Stimulated activated CD4-positive, alpha-beta T cell treated with anti-CD3 and anti-CD28 coated beads, Interleukin-4, amount 100 ng/mL, for 4 hours (primary cell): ENCODE results near the gene TLL1.

ENCODE experiments used
- DNase-seq, 2 experiments: peaks; one replicate each; pipeline ENCODE4 v3.0.0-alpha.2; 2020

Gene TLL1

DNA sequence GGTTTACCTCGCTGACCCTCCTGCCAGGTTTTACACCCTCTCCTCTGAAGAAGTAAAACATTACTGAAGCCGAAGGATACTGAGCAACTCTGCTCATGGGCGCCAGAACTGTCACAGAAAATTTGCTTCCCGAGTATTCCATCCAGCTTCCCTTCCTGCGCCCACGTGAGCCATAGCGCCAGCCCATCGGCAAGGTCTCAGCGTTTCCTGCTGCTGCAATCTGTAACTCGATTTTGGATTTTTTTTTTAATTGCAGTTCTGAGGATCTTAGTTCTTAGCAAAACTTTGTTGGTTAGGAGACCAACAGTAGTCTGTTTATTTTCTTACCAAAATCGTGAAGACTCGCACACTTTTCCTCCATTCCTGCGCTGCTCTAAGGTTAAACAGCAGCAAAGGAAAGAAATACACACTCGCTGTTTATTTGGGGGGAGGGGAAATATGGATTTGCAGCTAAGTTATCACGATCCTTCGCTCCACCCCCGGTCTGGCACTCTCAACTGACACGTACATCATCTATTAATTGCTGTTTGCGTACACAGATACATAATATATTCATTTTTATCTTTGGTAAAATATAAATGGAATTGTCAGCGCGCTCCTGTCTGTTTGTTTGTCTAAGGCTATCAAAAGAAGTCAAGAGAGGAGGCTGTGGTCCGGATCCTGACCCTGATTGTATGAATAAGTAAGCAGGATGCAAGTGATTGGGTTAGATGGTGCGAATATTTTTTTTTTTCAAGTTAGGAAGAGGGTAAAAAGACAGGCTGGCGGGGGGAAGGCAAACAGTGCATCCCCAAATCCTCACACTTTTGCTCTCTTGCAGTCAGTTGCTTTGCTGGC, at the start of gene TLL1:
TSS of gene TLL1 (plus strand) at position 777 of the 837 bp plus-strand sequence. CDS start 668 bp downstream, outside the sequence.
- DNase-seq, result no peak

DNA sequence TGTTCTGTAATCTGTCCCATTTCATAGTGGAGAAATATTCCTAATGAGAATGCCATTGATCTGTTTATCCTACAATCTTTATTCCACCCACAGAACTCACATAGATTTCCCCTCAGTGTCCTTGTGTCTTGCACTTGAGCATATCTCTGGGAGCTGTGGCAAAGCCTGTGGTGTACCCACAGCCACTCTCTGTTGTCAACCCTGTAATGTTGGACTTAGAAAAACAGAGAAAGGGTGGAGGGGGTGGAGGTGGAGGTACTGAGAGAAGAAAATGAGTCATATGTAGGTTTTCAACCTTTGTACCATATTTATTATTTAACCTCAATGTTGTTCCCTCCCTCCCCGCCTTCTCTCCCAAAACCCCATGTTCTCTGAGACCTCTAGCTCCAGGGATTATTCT, 46.9 kb upstream of the TLL1 start:
- DNase-seq, result no peak

DNA sequence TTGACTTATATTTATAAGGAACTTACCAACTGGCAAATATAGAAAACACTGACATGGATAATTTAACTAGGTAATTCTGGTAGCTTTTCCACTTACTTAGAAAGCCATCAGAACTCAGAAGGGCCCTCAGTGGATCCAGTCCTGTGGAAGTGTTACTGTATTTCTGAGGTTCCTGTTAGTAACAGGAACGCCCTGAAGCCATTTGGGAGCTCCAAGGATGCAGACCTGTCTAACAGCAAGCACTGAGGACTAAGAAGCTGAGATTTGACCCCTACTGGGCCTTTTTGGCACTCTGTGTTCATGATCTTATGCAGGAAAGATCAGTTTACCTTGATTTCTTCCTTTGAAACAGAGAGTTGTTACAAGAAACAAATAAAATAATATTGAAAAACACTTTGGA, 46.0 kb upstream of the TLL1 start:
- DNase-seq, result no peak

DNA sequence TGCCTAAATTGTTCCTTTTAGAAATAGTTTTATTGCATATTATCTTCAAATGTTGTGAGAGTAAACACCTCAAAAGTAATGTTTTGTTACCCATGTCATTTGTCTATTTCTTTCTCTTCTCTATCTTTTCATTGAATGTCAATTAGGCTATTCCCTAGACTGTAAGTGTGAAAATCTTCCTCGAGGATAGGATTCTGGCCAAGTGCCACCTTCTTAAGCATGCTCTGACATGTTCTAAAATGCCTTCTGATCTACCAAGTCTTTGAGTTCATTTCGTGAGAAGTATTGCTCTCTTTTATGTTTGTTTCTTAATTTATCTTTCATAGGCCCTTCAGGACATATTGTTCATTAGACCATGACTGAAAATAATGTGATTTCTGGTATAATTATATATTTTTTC, 44.1 kb upstream of the TLL1 start:
- no peak for DNase-seq

DNA sequence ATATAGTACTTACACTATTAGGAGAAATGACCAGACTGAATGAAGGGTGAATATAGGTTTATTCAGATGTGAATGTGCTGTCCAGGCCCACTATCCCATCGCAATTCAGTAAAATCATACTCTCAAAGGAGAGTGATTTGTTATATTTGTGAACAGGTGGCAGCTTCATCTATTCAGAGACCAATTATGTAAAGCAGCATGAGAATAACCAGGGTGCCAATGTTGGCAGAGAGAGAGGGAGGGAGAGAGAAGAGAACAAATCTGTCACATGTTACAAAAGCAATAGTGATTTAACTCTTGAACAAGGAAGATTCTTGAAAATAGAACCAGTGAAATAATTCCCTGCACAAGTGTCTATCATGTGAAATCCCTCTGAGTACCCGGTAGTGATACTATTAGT, 38.9 kb upstream of the TLL1 start:
- no peak for DNase-seq

DNA sequence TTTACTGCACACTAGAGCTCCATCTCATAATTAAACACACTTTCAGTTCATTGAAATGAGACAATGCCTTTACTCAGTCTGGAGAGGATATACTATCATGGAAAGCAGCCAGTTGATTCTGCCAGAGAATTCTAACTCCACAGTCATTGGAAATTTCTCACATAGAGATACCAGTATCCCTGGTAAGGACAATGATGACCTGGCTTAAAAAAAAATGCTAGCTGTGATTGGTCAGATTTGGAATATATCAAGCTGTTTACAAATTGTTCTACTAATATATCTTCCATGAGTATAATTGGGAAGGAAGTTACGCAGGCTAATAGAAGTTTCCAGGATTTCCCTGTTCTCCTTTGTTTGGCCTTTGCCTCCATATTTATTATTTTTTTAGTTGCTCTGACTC, 34.5 kb upstream of the TLL1 start:
- DNase-seq, result no peak

DNA sequence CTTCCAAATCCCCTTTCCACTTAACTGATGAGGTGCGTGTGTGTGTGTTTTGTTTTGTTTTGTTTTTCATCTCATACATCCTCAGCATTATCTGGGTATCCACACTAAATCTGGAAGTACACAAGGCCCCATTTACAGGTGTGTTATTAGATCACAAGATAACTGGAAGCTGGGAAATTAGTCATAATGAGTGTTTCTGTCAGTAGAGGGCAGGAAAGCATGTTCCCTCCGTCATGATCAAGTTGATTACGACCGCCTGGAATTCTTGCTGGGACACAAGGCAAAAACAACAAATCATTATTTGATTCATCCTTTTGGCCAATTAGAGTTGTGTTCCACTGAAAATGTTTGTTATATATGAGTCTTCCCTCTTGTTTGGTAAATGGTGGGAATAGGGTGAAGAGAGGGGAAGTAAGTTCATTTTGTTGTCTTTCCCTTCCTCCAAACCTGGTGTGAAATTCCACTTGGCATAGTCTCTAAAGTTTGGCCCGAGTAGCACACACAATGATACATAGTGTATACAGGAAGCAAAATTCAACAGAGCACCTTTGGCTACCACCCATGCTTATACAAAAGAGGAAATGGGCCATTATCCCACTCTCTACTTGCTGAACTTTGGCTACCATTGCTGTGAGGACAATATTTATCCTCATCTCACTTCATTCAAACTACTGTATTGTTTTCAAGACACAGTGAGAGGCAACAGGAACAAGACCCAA, 33.3 kb upstream of the TLL1 start:
- no peak for DNase-seq

DNA sequence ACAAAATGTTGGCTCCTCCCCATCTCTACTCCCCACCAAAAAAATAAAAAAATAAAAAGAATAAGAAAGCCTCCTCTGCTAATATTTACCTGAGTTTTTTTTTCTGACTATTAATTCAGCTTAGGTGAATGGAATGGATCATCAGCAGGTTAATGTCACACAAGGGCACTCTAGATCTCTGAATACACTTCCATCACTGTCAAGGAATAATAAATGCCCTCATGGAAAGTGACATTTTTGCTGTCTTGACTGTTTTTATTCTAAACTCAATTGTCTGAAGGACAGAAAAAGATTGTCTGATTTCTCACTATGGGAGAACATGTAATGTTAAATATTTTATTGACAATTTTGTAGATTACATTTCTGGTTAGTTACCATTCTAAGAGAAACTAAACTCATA, 30.4 kb upstream of the TLL1 start:
- no peak for DNase-seq

DNA sequence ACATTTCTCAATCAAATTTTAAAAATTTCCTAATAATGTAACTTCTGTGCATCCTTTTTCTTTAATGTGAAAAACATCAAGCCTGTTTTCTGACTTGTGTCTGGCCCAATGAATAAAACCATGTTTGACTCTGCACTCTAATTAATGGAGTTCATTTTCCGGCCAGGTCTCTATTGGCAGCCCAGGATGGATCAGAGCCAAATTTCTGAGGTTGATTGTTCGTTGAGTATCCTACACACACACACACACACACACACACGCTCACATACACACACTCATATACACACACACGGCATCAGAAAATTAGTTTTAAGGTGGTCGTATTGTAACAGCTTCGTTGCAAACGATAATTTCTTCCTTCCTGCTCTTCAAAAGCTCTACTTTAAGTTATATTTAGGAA, 28.9 kb upstream of the TLL1 start:
- DNase-seq, result no peak

DNA sequence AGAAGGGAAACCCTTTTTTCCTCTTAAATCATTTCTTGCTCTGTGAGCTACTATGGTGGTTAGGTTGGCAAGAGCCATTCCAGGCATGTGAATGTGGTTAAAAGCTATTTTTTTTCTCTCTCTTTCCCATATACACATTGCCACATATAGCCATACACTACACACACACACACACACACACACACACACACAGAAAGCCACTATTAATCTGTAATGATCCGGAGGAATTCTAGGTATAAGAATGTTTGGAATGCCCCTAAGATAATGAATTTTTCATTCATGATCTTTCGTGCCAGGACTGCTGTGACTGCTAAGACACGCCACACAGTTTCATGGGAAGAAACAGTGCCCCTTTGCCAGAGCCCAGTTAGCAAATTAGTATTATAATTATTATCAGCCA, 21.8 kb upstream of the TLL1 start:
- DNase-seq, result no peak

DNA sequence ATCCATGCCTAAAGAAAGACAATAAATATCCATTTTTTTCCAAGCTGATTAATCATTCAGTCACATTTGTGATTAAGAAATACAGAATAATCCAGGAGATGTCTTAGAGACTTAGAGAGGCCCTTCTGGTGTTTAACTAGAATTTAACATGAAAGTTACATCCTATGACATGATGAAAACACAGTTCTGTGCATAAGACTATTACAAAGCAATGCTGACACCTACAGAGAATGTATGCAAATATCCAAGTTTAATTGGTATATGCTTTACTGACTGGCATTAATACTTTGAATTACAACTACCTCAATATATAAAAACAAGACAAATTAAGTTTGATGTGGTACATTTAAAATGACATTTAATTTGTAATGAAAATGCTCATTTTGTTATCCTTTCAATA, 17.8 kb upstream of the TLL1 start:
- DNase-seq, result no peak

DNA sequence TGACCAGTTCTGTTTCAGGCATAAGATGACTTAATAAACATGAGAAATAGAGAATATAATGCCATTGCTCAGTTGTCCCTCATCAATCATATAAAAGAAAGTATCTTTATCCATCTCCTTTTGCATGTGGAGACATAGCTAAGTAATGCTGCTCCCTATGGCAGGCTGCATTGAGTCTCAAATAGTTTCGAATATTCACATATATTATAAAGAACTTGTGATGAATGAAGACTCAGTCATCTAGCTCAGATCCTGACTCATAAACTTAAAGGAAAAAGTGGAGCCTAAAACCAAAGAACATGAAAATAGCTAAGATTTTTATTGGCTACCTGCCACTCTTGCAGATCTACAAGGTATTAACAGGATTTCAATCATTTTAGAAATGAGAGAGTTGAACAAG, 11.7 kb upstream of the TLL1 start:
- no peak for DNase-seq

DNA sequence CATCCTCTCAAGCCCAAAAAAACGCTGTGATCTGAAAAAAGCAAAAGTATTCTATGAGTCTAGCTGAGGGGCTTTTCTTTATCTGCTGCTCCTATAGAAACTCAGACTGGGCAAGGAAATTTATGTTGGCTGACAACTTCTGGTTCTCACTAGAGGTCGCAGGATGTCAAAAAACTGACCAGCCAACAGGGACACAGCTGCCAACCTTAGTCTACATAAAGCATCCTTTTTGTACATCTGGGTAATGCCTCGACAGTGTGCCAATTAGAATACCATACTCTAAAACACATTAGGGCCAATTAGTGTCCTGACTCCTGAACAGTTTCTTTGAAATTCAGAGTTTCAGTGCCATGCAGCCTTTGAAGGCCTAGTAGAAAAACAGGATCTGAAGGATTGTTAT, 8.8 kb upstream of the TLL1 start:
- no peak for DNase-seq

DNA sequence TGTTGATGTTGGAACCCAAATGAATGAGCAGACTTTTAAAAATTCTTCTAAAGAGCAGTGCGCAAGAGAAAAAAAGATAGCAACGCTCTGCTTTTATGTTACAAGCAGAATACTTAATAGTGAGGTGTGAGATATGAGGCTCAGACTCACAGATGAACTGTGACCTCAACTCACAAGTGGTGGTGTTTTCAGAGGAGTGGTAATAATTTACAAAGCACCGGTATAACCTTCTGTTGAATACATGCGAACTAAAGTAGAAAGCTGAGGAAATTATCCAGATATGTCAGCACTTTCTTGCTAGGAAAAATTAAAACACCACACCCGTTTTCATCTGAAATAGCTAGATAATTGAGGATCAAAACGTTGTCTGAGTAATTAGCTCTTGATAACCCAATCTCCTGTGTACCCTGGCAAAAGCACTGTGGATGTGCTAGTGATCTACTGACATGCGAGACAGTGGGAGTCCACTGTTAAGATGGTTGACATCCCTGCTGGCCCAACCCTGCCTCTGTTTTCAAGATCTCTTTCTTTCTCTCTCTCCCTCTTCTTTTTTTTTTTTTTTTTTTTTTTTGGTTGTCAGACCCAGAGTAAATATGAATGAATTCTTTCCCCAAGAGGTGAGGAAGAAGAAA, 6.9 kb upstream of the TLL1 start:
- DNase-seq, result no peak

DNA sequence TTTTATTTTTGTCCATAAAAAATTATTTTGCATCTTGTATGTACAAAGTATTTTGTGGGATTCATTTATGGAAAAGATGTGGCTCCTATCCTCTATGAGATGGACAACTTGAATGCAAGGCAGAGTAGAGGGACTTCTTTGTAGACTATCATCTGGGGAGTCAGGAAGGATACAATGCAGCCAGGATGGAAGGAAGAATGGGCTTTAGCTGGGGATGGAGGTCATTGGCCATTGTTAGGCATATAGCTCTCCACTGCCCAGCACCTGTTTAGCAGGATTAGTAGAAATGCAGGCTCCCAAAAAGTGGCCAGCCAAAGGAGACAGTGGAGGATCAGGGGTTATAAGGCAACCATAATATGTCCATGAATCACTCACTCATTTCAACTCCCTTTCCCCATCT, 5.1 kb upstream of the TLL1 start:
- no peak for DNase-seq

DNA sequence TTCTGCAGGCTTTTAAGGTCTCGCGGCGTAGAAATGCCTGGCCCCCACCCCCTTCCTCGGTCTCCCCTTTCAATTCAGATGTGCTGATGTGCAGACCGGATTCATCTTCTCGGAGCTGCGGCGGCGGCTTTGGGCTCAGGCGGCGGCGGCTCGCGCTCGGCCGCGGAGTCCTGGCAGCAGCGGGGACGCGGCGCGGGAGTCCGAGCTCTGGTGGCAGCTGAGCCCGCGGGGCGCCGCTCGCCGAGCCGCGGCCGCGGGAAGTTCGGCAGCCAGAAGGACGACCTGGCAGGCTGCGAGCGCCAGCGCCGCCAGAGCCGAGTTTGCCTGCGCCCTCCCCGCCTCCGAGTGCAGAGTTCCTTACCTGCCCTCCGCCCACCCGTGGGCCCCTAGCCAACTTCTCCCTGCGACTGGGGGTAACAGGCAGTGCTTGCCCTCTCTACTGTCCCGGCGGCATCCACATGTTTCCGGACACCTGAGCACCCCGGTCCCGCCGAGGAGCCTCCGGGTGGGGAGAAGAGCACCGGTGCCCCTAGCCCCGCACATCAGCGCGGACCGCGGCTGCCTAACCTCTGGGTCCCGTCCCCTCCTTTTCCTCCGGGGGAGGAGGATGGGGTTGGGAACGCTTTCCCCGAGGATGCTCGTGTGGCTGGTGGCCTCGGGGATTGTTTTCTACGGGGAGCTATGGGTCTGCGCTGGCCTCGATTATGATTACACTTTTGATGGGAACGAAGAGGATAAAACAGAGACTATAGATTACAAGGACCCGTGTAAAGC, 448 bp downstream of the TLL1 start:
- DNase-seq, result no peak

DNA sequence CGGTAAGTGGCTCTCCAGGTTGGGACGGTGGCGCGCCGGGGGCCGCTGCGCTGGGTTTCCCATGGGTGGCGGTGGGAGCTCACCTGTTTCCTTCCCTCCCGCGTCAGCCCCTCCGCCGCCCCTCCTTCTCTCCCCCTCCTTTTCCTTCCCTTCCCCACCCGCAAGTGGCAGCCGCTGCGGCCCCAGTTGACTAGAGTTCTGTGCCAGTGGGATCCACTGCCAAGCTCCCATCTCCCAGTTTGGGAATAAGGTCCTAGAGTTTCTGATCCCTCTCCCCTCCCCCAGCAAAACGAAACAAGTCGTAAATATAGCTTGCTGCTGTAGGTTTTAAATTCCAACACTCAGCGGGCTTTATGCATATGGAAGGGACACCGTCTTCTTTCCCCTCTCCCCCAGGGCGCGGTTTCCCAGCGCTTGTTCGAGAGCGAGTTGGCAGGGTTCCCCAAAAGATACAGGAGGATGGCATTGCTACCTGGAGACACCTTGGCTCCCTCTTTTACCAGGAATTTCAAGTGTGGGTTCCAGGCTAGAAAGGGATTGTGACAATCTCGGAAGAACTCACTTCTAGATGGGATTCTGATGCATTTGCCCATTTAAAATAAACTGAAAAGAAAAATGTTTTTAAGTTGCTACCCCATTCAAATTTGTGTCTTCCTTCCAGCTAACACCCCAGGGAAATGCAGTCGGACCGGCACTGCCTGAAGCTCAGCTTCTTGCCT, 1.2 kb downstream of the TLL1 start:
- DNase-seq, result no peak

DNA sequence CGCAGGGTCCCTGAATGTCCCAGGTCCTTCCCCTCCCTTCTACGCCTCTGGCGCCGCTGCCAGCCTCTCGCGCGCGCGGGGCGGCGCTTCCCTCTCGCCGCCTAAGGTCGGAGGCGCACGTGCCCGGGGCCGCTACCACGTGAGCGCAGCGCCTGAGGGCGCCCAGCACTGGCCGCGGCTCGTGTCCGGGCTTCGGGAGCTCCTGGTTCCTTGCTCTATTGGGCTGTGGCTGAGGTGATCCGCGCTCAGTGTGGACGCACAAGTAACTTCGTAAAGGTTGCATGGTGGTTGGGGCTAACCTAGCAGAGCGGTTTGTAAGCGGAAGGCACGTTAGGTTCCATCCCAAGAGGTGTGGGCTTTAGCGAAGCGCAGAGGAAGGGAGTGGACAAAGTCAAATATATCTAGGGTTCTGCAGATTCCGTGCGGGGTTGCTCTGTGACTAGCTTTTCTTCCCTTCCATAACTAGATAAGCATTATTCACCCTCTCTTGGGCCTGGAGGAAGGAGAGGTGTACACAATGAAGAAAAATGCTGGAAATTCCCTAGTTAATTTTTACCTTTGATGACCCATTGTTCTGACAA, 1.8 kb downstream of the TLL1 start:
- no peak for DNase-seq

DNA sequence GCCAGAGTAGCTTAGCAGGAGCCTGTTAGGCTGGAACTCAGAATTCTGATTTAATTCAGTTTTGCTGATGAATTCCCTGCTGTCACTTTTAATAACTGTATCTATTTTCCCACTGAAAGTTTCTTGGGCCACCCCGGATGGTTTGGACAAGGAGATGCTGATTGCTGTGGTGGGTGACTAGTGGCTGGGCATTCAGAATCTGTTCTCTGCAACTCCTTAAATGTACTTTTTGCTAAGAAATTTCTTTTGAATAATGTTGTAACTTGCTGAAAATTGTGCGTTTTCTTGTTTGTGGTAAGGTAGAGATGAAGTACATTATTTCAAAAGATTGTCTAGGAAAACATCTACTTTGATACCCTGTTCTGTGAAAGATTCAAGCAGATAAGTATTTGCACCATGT, 2.4 kb downstream of the TLL1 start:
- no peak for DNase-seq

DNA sequence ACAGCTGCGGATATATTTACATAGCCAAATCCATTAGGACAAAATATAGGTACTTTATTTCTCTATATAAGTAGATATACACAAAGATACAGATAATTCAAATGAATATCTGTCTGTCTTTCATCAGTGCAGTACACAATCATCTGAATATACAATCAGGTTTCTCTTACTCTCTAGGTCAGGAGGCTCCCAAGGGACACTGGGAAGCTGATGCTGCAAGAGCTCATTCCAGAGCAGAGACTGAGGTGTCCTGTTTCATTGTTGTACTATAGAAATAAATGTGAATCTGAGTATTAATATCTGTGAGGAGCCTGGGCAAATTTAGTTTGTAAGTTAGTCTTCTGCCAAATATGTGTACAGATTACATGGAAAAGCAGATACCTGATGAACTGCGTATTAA, 4.2 kb downstream of the TLL1 start:
- no peak for DNase-seq

DNA sequence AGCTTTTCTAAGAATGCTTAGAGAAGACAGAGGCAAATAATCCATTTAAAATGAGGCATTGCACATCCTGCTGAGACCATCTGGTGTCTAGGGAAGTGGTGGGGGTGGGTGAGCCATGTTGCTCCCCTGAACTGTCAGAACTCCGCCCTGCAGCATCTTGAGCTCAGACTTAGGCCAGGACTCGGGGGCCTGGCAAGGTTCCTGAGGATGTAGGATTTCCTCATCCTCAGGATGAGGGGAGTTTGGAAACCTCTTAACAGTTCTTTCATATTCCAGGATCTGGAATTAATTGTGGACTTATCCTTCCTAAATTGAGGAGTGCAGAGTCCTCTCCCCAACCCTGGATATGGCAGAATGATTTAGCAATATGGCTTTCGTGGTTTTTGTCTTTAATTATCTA, 6.6 kb downstream of the TLL1 start:
- DNase-seq, result no peak

DNA sequence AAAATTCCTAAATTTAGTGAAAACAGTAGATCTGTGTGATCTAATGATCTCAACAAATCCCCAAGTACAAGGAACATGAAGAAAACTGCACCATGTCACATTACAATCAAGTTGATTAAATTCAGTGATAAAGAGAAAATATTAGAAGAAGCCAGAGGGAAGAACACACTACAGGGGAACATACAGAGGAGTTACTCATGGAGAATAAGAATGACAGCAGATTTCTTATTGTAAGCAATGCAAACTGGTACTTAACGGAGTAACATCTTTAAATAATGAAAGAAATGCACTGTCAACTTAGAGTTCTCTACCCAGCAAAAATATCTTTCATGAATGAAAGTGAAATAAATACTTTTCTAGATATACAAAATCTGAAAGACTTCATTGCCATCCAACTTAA, 21.1 kb downstream of the TLL1 start:
- no peak for DNase-seq
